OCI-LY3 (cell line): ENCODE measurements around the gene CRTC1.

ENCODE experiments used
- CTCF ChIP-seq: fragments of 200-600, 300-600 bp; sonication (generic); IDR thresholded peaks from 2 replicates; pipeline ENCODE4 v1.5.1; 2014; ENCODE audit warnings: antibody characterized with exemption, low read length, low read depth
- EZH2phosphoT487 ChIP-seq: fragments of 200-600 bp; shearing (Covaris generic); IDR thresholded peaks from 2 replicates; pipeline ENCODE4 v1.6.1; 2018; ENCODE audit warnings: antibody characterized with exemption, mixed run types, low read depth

DNA sequence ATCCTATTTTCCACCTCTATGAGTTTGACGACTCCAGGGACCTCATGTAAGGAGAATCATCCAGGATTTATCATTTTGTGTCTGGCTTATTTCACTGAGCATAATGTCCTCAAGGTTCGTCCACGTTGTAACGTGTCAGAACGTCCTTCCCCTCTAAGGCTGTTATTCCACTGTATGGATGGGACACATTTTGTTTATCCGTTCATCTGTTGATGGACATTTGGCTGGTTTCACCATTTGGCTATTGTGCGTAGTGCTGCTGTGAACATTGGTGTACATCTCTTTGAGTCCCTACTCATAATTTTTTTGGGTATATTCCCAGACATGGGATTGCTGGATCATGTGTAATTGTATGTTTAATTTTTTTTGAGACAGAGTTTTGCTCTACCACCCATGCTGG is 21.5 kb downstream of the CRTC1 start:
- TF ChIP-seq CTCF (no peak), EZH2phosphoT487 (no peak)
